Prostate gland (tissue), 2 donors: ENCODE results near the gene UBC.

ENCODE experiments used
- POLR2A ChIP-seq: fragments of 450-650 bp; IDR thresholded peaks from one replicate; pipeline ENCODE4 v1.6.1; 2016; ENCODE audit warnings: antibody characterized with exemption, mild to moderate bottlenecking
- TF ChIP-seq, protein P1 (sequence below), 4 experiments: fragments of 200-600 bp in 2 of 4; fragments of 450-650 bp in 2 of 4; sonication (generic) in 2 of 4; IDR thresholded peaks; 1 replicate in 3 of 4; 2 replicates in 1 of 4; pipeline ENCODE4 v1.5.1; 2016 to 2019; ENCODE audit warnings: antibody characterized with exemption in 4 of 4, mild to moderate bottlenecking in 2 of 4, moderate library complexity in 2 of 4

DNA sequence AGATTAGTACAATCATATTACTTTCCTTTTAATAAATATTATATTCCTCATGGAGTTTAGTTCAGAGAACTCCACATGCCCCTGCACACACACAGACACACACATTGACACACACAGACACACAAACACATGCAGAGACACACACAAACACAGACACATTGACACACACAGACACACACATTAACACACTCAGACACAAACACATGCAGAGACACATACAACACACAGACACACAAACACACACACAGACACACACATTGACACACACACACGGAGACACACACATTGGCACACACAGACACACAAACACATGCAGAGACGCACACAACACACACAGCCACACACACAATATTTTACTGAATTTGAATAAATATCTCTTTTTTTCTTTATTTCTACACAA, 38.3 kb downstream of the UBC start:
- TF ChIP-seq, protein P1, sequence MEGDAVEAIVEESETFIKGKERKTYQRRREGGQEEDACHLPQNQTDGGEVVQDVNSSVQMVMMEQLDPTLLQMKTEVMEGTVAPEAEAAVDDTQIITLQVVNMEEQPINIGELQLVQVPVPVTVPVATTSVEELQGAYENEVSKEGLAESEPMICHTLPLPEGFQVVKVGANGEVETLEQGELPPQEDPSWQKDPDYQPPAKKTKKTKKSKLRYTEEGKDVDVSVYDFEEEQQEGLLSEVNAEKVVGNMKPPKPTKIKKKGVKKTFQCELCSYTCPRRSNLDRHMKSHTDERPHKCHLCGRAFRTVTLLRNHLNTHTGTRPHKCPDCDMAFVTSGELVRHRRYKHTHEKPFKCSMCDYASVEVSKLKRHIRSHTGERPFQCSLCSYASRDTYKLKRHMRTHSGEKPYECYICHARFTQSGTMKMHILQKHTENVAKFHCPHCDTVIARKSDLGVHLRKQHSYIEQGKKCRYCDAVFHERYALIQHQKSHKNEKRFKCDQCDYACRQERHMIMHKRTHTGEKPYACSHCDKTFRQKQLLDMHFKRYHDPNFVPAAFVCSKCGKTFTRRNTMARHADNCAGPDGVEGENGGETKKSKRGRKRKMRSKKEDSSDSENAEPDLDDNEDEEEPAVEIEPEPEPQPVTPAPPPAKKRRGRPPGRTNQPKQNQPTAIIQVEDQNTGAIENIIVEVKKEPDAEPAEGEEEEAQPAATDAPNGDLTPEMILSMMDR (IDR thresholded peaks at IDR 0.05) = no peak
- no peak for TF ChIP-seq POLR2A
